ENCODE results near the gene APOM. TPM values are rescaled to one million over a fixed set of nuclear protein-coding genes. Genes with fewer than 3 reads are reported as not detected.

APOM gene
- total RNA-seq, 1 experiment from 2014 or later: 3.7 TPM

GRCh38 chr6:31705931-31706330, 50.2 kb downstream of the APOM start:
- DNase-seq (ENCODE audit: low read depth): peak; percentile 74

GRCh38 chr6:31706599-31706998, 50.9 kb downstream of the APOM start, which contains the start of gene LY6G6F:
Gene LY6G6F, plus strand, starts transcription at chr6:31706866. Its CDS starts 41 bp downstream, at chr6:31706907.
- DNase-seq (ENCODE audit: low read depth): no peak

GRCh38 chr6:31707701-31708100, 52.0 kb downstream of the APOM start:
- no peak for DNase-seq (ENCODE audit: low read depth)

Other genes with a start within 250 kb of the APOM start
- gene MICB, start 157.7 kb upstream of the APOM start, total RNA-seq (2014; rRNA removed; shearing (Covaris generic)): 47.6 and 59.9 TPM in 2 replicates
- not detected in 2 replicates for gene MCCD1, start 126.9 kb upstream of the APOM start, total RNA-seq (2014; rRNA removed; shearing (Covaris generic))
- gene DDX39B, start 113.9 kb upstream of the APOM start, total RNA-seq (2014; rRNA removed; shearing (Covaris generic)): 351 and 506 TPM in 2 replicates
- gene ATP6V1G2, start 109.3 kb upstream of the APOM start, total RNA-seq (2014; rRNA removed; shearing (Covaris generic)): 0.20 TPM in 1 of 2 replicates, not detected in the other
- gene NFKBIL1, start 108.3 kb upstream of the APOM start, total RNA-seq (2014; rRNA removed; shearing (Covaris generic)): 12.8 and 25.7 TPM in 2 replicates
- not detected in 2 replicates for gene LTA, start 83.6 kb upstream of the APOM start, total RNA-seq (2014; rRNA removed; shearing (Covaris generic))
- gene TNF, start 80.3 kb upstream of the APOM start, total RNA-seq (2014; rRNA removed; shearing (Covaris generic)): 0.47 and 0.62 TPM in 2 replicates
- 2.1 and 4.6 TPM in 2 replicates for gene LTB, start 73.5 kb upstream of the APOM start, total RNA-seq (2014; rRNA removed; shearing (Covaris generic))
- gene LST1, start 69.6 kb upstream of the APOM start, total RNA-seq (2014; rRNA removed; shearing (Covaris generic)): not detected in 2 replicates
- not detected in 2 replicates for gene NCR3, start 62.9 kb upstream of the APOM start, total RNA-seq (2014; rRNA removed; shearing (Covaris generic))
- gene AIF1, start 40.7 kb upstream of the APOM start, total RNA-seq (2014; rRNA removed; shearing (Covaris generic)): not detected in 2 replicates
- gene PRRC2A, start 35.2 kb upstream of the APOM start, total RNA-seq (2014; rRNA removed; shearing (Covaris generic)): 71.4 and 121 TPM in 2 replicates
- gene BAG6, start 3.2 kb upstream of the APOM start, total RNA-seq (2014; rRNA removed; shearing (Covaris generic)): 194 and 317 TPM in 2 replicates
- 29.9 and 37.5 TPM in 2 replicates for gene C6orf47, start 4.9 kb downstream of the APOM start, total RNA-seq (2014; rRNA removed; shearing (Covaris generic))
- gene GPANK1, start 9.1 kb downstream of the APOM start, total RNA-seq (2014; rRNA removed; shearing (Covaris generic)): 17.7 and 31.6 TPM in 2 replicates
- 645 and 1,183 TPM in 2 replicates for gene CSNK2B, start 10.2 kb downstream of the APOM start, total RNA-seq (2014; rRNA removed; shearing (Covaris generic))
- 0.10 and 1.1 TPM in 2 replicates for gene LY6G5B, start 14.1 kb downstream of the APOM start, total RNA-seq (2014; rRNA removed; shearing (Covaris generic))
- 2.0 and 2.5 TPM in 2 replicates for gene LY6G5C, start 25.2 kb downstream of the APOM start, total RNA-seq (2014; rRNA removed; shearing (Covaris generic))
- 37.0 and 51.9 TPM in 2 replicates for gene ABHD16A, start 47.4 kb downstream of the APOM start, total RNA-seq (2014; rRNA removed; shearing (Covaris generic))
- not detected in 2 replicates for gene LY6G6F, start 51.0 kb downstream of the APOM start, total RNA-seq (2014; rRNA removed; shearing (Covaris generic))
- not detected in 2 replicates for gene LY6G6D, start 59.5 kb downstream of the APOM start, total RNA-seq (2014; rRNA removed; shearing (Covaris generic))
- not detected in 2 replicates for gene LY6G6C, start 65.9 kb downstream of the APOM start, total RNA-seq (2014; rRNA removed; shearing (Covaris generic))
- not detected in 2 replicates for gene MPIG6B, start 67.5 kb downstream of the APOM start, total RNA-seq (2014; rRNA removed; shearing (Covaris generic))
- gene DDAH2, start 73.4 kb downstream of the APOM start, total RNA-seq (2014; rRNA removed; shearing (Covaris generic)): 75.1 and 90.7 TPM in 2 replicates
- 1,686 and 1,715 TPM in 2 replicates for gene CLIC1, start 80.6 kb downstream of the APOM start, total RNA-seq (2014; rRNA removed; shearing (Covaris generic))
- gene MSH5, start 84.1 kb downstream of the APOM start, total RNA-seq (2014; rRNA removed; shearing (Covaris generic)): 12.8 and 19.4 TPM in 2 replicates
- gene SAPCD1, start 106.8 kb downstream of the APOM start, total RNA-seq (2014; rRNA removed; shearing (Covaris generic)): 1.7 TPM in 1 of 2 replicates, not detected in the other
- gene VWA7, start 121.4 kb downstream of the APOM start, total RNA-seq (2014; rRNA removed; shearing (Covaris generic)): 0.94 and 1.8 TPM in 2 replicates
- gene VARS1, start 139.9 kb downstream of the APOM start, total RNA-seq (2014; rRNA removed; shearing (Covaris generic)): 33.1 and 51.2 TPM in 2 replicates
- 162 and 306 TPM in 2 replicates for gene LSM2, start 151.1 kb downstream of the APOM start, total RNA-seq (2014; rRNA removed; shearing (Covaris generic))
- 0.30 and 2.5 TPM in 2 replicates for gene HSPA1L, start 159.4 kb downstream of the APOM start, total RNA-seq (2014; rRNA removed; shearing (Covaris generic))
- 163 and 238 TPM in 2 replicates for gene HSPA1A, start 159.6 kb downstream of the APOM start, total RNA-seq (2014; rRNA removed; shearing (Covaris generic))
- 185 and 359 TPM in 2 replicates for gene HSPA1B, start 171.8 kb downstream of the APOM start, total RNA-seq (2014; rRNA removed; shearing (Covaris generic))
- 210 and 218 TPM in 2 replicates for gene NEU1, start 206.9 kb downstream of the APOM start, total RNA-seq (2014; rRNA removed; shearing (Covaris generic))
- 0.20 TPM in 1 of 2 replicates, not detected in the other for gene SLC44A4, start 223.1 kb downstream of the APOM start, total RNA-seq (2014; rRNA removed; shearing (Covaris generic))
- 51.0 and 73.4 TPM in 2 replicates for gene EHMT2, start 241.8 kb downstream of the APOM start, total RNA-seq (2014; rRNA removed; shearing (Covaris generic))
- 0.76 and 2.3 TPM in 2 replicates for gene ZBTB12, start 246.2 kb downstream of the APOM start, total RNA-seq (2014; rRNA removed; shearing (Covaris generic))

Data from M059J (cell line).